Activated naive CD4-positive, alpha-beta T cell treated with anti-CD3 and anti-CD28 coated beads for 36 hours (primary cell): ENCODE results near the gene PLBD2. TPM values are rescaled to one million over a fixed set of nuclear protein-coding genes. Genes with fewer than 3 reads are reported as not detected.

Experiments
- CTCF ChIA-PET: fragments of 350-600 bp; sonication (Branson Sonifier 250); formaldehyde crosslinking; loops from one replicate; lab custom pipeline; 2021; ENCODE audit warnings: antibody characterized with exemption; lab: Charles Lee
- DNase-seq: peaks from one replicate; pipeline ENCODE4 v3.0.0-alpha.2; 2020
- H3K27ac Mint-ChIP-seq: one replicate; pipeline ENCODE4 v1.8.0; 2021; ENCODE audit warnings: mild to moderate bottlenecking, mixed read lengths
- H3K27me3 Mint-ChIP-seq: one replicate; pipeline ENCODE4 v1.8.0; 2021; ENCODE audit warnings: low read depth, mixed read lengths
- H3K36me3 Mint-ChIP-seq: one replicate; pipeline ENCODE4 v1.8.0; 2021; ENCODE audit warnings: low read depth, mixed read lengths
- H3K4me1 Mint-ChIP-seq: one replicate; pipeline ENCODE4 v1.8.0; 2021; ENCODE audit warnings: low read depth, mixed read lengths
- H3K4me3 Mint-ChIP-seq: one replicate; pipeline ENCODE4 v1.8.0; 2021; ENCODE audit warnings: mild to moderate bottlenecking, moderate library complexity, mixed read lengths
- H3K9me3 Mint-ChIP-seq: one replicate; pipeline ENCODE4 v1.8.0; 2021; ENCODE audit warnings: mixed read lengths
- intact Hi-C: fragments of 100-400 bp; cut with micrococcal nuclease; formaldehyde crosslinking; loops from one replicate; pipeline ENCODE4 v1.15.1; 2023
- total RNA-seq, 2 experiments: library from RNA; stranded (reverse); gene quantifications; one replicate each; pipeline ENCODE4 v1.2.3, GENCODE V29; 2021

Gene PLBD2
- total RNA-seq, 2 experiments from 2014 or later, result 13.9 to 14.1 TPM

- no peak for DNase-seq
- H3K27ac Mint-ChIP-seq, result no peak overlapping the region
- no peaks in the 10 kb centered on the region for H3K36me3 Mint-ChIP-seq
- H3K4me1 Mint-ChIP-seq, result no peaks in the 10 kb centered on the region
- H3K27me3 Mint-ChIP-seq, result peaks cover 6% of the 10 kb centered on the region
- intact Hi-C loops, result no loop called here
- no peak overlapping the region for H3K4me3 Mint-ChIP-seq
- CTCF ChIA-PET, result interaction anchor here (0.6 kb wide), 1 partner anchor 12 kb away, joined by 4 read pairs; no protein-coding TSS in a partner anchor
- no peaks in the 10 kb centered on the region for H3K9me3 Mint-ChIP-seq
Observed at GRCh38 chr12:113401066-113402000, 42.9 kb downstream of the PLBD2 start.

- CTCF ChIA-PET, result interaction anchor here (0.6 to 1.6 kb wide), 2 partner anchors 22 to 23 kb away, joined by 3 to 7 read pairs; no protein-coding TSS in a partner anchor
- intact Hi-C loops, result no loop called here
- Mint-ChIP-seq H3K9me3 (no peaks in the 10 kb centered on the region), H3K36me3 (no peaks in the 10 kb centered on the region), H3K4me1 (no peaks in the 10 kb centered on the region), H3K27me3 (peaks cover 6% of the 10 kb centered on the region), H3K4me3 (no peak overlapping the region), H3K27ac (no peak overlapping the region)
- DNase-seq, result no peak
Observed at GRCh38 chr12:113402586-113403260, 44.3 kb downstream of the PLBD2 start.

- Mint-ChIP-seq H3K4me3 (no peak within 1 kb of the TSS), H3K27me3 (peaks cover 6% of the 10 kb centered on the region), H3K27ac (no peak within 1 kb of the TSS), H3K36me3 (no peaks in the 10 kb centered on the region), H3K9me3 (no peaks in the 10 kb centered on the region), H3K4me1 (no peaks in the 10 kb centered on the region)
- CTCF ChIA-PET, result interaction anchor here (0.6 to 1.6 kb wide), 2 partner anchors 21 to 332 kb away, joined by 3 to 7 read pairs; no protein-coding TSS in a partner anchor
- DNase-seq, result no peak
- intact Hi-C loops, result no loop called here
Observed at GRCh38 chr12:113403435-113404415, 45.3 kb downstream of the PLBD2 start, which contains the start of gene SDS. SDS (minus strand) TSS chr12:113403887; CDS start chr12:113399708, 4,179 bp downstream.

GRCh38 chr12:113405694-113406093, 47.3 kb downstream of the PLBD2 start:
- Mint-ChIP-seq H3K36me3 (no peaks in the 10 kb centered on the region), H3K4me1 (no peaks in the 10 kb centered on the region), H3K9me3 (no peaks in the 10 kb centered on the region), H3K27ac (no peak overlapping the region), H3K4me3 (no peak overlapping the region), H3K27me3 (peaks cover 6% of the 10 kb centered on the region)
- CTCF ChIA-PET, result interaction anchor here (0.6 to 1.4 kb wide), 3 partner anchors 20 to 374 kb away, joined by 3 to 8 read pairs (median 5); no protein-coding TSS in a partner anchor
- intact Hi-C loops, result no loop called here
- DNase-seq, result no peak

- Mint-ChIP-seq H3K4me1 (no peaks in the 10 kb centered on the region), H3K27me3 (peaks cover 2% of the 10 kb centered on the region), H3K27ac (no peak overlapping the region), H3K4me3 (no peak overlapping the region), H3K9me3 (no peaks in the 10 kb centered on the region), H3K36me3 (no peaks in the 10 kb centered on the region)
- CTCF ChIA-PET, result interaction anchor here (2.4 kb wide), 1 partner anchor 17 kb away, joined by 12 read pairs; no protein-coding TSS in a partner anchor
- intact Hi-C loops, result no loop called here
- DNase-seq, result no peak
Observed at GRCh38 chr12:113407931-113408600, 49.7 kb downstream of the PLBD2 start.

GRCh38 chr12:113408756-113409298, 50.4 kb downstream of the PLBD2 start:
- Mint-ChIP-seq H3K4me3 (no peak overlapping the region), H3K9me3 (no peaks in the 10 kb centered on the region), H3K27me3 (peaks cover 2% of the 10 kb centered on the region), H3K36me3 (no peaks in the 10 kb centered on the region), H3K4me1 (no peaks in the 10 kb centered on the region), H3K27ac (no peak overlapping the region)
- CTCF ChIA-PET, result interaction anchor here (2.4 kb wide), 1 partner anchor 16 kb away, joined by 12 read pairs; no protein-coding TSS in a partner anchor
- intact Hi-C loops, result no loop called here
- no peak for DNase-seq

- H3K27me3 Mint-ChIP-seq, result no peaks in the 10 kb centered on the region
- H3K4me1 Mint-ChIP-seq, result no peaks in the 10 kb centered on the region
- DNase-seq, result no peak
- intact Hi-C loops, result no loop called here
- CTCF ChIA-PET, result interaction anchor here (0.6 to 2.4 kb wide), 2 partner anchors 16 to 30 kb away, joined by 5 to 12 read pairs; no protein-coding TSS in a partner anchor
- H3K4me3 Mint-ChIP-seq, result no peak overlapping the region
- H3K9me3 Mint-ChIP-seq, result no peaks in the 10 kb centered on the region
- no peaks in the 10 kb centered on the region for H3K36me3 Mint-ChIP-seq
- H3K27ac Mint-ChIP-seq, result no peak overlapping the region
Observed at GRCh38 chr12:113409462-113410124, 51.2 kb downstream of the PLBD2 start.

GRCh38 chr12:113413488-113413939, 55.1 kb downstream of the PLBD2 start:
- intact Hi-C loops, result no loop called here
- Mint-ChIP-seq H3K4me1 (no peaks in the 10 kb centered on the region), H3K27me3 (no peaks in the 10 kb centered on the region), H3K36me3 (no peaks in the 10 kb centered on the region), H3K27ac (no peak overlapping the region), H3K9me3 (no peaks in the 10 kb centered on the region), H3K4me3 (no peak overlapping the region)
- no peak for DNase-seq
- CTCF ChIA-PET, result interaction anchor here (0.7 to 1.3 kb wide), 2 partner anchors 12 kb away, joined by 3 to 4 read pairs; no protein-coding TSS in a partner anchor

- Mint-ChIP-seq H3K27me3 (no peaks in the 10 kb centered on the region), H3K4me3 (no peak overlapping the region), H3K27ac (no peak overlapping the region), H3K4me1 (no peaks in the 10 kb centered on the region), H3K9me3 (no peaks in the 10 kb centered on the region), H3K36me3 (no peaks in the 10 kb centered on the region)
- intact Hi-C loops, result no loop called here
- CTCF ChIA-PET, result interaction anchor here (1.0 kb wide), 1 partner anchor 10 kb away, joined by 3 read pairs; no protein-coding TSS in a partner anchor
- no peak for DNase-seq
Observed at GRCh38 chr12:113414519-113415038, 56.2 kb downstream of the PLBD2 start.

GRCh38 chr12:113416091-113416754, 57.8 kb downstream of the PLBD2 start:
- H3K9me3 Mint-ChIP-seq, result no peaks in the 10 kb centered on the region
- H3K36me3 Mint-ChIP-seq, result no peaks in the 10 kb centered on the region
- H3K4me3 Mint-ChIP-seq, result no peak overlapping the region
- H3K4me1 Mint-ChIP-seq, result no peaks in the 10 kb centered on the region
- H3K27me3 Mint-ChIP-seq, result no peaks in the 10 kb centered on the region
- no peak overlapping the region for H3K27ac Mint-ChIP-seq
- intact Hi-C loops, result no loop called here
- CTCF ChIA-PET, result no interaction called here
- no peak for DNase-seq
